NCI-H1694 (cell line): ENCODE data around the gene LRPAP1.

Experiments
- DNase-seq: peaks from one replicate; lab custom pipeline; 2025; lab: John Stamatoyannopoulos, UW

LRPAP1 gene

DNA sequence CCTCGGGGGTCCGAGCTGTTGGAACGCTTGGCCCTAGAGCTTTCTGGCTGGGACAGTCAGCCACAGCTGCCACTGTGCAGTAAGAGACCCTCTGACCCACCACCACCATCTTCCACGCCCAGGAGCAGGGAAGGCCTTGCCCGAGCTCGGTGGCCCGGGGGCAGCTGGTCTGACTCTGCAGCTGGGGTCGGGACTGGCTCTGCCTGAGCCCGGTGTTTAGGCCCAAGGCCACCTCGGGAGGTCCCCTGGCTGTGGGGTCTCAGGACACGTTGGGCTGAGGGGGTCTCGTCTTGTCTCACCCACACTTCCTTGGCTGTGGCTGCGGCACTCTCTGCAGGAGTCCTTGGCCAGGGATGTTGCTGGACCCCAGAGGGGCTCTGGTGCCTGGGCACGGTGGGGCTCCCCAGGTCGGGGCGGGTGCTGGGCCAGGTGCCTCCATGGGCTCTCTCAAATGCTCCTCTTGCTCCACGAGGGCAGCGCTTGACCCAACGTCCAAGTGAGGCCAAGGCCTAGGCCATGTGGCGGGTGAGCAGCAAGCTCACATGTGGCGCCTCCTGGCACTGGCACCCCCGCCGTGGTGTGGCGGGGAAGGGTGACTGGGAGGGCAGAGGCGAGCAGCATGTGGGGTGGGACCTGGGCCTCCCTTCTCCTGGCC lies 46.2 kb downstream of the LRPAP1 start:
- DNase-seq: no peak

- no peak for DNase-seq
Observed at GRCh38 chr4:3485011-3485791, 47.0 kb downstream of the LRPAP1 start.

GRCh38 chr4:3484057-3484973 lies 47.9 kb downstream of the LRPAP1 start:
- DNase-seq: no peak

DNA sequence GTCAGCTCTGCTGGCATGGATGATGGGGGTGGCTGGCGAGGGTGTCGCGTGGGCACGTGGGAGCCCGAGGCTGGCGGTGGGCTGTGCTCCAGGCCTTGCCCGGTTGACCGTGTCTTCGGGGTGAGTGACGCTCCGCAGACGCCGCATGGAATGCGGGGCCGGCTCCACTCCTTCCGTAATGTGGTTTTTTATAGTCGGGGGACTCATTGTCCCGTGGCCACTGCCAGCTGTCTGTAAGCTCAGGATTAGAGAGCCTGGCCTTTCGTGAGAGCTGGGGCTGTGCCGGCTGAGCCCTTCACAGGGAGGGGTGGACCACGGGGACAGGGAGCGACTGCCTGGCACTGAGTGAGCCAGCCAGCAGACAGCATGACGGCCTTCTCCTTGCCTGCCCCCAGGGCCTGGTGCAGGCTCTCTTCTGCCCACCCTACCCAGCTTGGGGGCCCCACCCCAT lies 48.7 kb downstream of the LRPAP1 start:
- DNase-seq: no peak

DNA sequence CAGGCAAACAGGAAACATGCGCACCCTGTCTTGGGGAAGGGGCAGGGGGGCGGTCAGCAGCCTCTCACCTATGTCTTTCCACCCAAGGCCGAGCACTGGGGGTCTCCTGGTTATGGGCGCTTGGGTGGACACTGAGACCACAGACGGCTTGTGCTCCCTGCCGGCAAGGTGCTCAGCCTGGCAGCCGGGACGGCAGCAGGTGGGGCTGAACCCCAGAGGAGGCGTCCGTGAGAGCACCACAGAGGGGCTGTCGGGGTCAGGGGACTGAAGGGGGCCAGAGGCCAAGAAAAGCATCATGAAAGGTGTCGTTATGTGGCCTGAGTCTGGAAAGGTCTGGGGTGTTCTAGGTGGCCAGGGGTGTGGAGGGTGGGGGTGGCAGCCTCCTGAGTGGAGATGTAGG lies 49.5 kb downstream of the LRPAP1 start:
- no peak for DNase-seq

- DNase-seq: no peak
Observed at GRCh38 chr4:3481783-3482393, 50.3 kb downstream of the LRPAP1 start.

- no peak for DNase-seq
Observed at GRCh38 chr4:3481113-3481531, 51.1 kb downstream of the LRPAP1 start.

GRCh38 chr4:3480528-3481112 lies 51.6 kb downstream of the LRPAP1 start:
- DNase-seq: peak; percentile 17

DNA sequence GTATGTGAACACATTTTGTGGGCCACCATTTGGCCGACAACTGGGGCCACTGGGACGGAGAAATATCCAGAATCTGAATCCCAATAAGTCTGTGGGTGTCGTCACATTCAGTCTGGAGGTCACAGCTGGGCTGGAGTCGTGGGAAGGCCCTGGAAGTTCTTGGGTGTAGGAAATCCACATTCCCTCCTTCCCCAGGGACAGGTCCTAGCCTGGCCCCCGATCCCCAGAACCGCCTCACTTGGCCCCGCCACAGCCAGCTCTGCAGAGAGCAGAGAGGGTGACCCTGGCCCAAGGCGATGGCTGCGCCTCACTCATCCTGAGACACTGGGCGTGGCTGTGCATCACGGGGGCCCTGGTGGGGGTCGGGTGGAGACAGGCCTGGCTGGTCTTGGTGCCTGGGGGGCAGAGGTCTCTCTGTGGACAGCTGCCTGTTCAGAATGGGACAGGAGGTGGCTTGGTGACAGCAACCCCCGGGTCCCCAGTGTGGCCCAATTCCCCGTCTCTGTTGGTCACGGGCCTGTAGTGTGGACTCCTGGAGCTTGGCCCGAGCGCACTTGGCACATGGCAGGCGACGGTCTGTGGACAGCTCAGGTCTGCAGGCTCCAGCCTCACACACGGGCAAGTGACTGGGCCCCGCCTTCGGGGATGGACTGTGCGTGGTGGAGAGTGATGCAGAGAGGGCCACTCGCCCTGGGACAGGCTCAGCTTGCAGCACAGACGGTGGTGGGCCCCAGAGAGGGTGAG lies 52.7 kb downstream of the LRPAP1 start:
- DNase-seq: no peak

- DNase-seq: no peak
Observed at GRCh38 chr4:3478446-3479357, 53.5 kb downstream of the LRPAP1 start.

DNA sequence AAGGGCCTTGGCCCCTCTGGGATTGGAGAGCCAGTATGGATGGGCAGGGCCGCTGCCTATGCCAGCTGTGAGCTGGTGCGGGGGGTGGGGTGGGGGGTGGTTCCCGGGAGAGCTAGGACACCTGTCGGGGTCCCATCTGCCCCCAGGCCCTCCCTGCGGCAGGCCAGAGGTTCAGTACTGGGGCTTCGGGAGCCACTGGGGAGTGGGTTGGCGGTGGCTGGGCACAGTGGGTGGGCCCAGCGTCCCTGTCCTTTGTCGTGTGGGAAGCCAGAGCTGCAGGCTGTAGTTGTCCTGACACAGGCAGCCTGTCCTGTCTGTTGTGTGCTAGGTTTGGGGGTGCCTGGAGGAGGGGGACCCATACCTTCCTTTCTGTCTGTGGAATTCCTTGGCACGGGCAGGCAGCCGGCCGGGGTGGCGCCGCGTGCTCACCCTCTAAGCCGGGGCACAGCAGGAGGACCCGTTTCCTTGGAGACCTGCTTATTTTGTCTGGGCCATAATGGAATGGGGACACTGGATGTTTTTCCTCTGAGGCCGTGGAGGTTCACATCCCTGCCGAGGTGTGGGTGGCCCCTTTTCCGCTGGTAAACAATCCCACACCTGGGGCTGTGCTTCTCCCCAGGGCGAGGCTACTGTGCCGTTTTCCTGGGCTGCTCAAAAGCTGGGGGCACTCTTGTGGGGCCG lies 54.3 kb downstream of the LRPAP1 start:
- DNase-seq: no peak

DNA sequence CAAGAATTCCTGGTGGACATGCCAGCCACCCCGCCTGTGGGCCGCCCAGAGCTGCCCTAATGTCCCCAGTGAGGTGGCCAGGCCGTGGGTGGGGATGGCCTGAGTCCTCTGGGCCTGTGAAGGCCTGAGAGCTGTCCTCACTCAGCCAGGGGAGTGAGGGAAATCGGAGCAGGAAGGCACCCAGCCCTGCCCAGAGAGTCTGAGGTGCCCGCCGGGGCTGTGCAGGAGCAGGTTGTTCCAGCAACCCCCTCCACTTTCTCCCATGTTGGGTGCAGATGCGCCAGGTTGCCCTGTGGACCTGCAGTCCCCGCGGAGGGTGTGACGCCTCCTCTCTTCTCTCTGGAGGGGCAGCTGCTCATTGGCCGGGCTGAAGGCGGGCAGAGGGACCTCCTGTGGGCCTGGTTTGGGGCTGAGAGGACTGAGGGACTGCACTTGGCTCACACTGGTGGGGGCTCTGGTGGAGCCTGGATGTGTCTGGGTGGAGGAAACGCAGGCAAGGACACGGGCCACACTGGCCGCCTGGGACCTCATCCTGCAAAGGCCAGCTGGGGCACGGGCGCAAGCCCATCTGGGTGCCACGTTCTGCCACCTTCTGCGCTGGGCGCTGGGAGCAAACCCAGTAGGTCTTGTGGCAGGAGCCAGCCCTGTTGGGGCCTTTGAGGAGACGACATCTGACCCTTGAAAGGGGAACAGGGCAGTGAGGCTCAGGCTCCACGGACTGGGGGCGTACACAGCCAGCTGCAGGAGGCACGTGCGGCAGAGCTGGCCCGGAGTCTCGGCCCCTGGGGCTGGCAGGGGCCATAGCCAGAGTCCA lies 55.1 kb downstream of the LRPAP1 start:
- DNase-seq: no peak

DNA sequence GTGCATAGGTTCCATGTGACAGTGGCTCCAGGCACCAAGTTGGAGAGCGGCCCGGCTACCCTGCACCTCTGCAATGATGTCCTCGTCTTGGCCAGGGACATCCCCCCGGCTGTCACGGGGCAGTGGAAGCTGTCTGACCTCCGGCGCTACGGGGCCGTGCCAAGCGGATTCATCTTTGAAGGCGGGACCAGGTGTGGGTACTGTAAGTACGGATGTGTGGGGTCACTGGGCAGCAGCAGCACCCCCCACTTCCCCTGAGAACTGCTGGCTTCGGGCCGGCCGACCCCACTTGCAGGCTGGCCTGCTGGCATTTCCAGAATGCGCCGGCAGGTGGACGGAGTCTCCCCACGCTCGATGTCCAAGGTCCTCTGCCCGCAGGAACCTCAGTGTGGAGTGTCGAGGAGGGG lies 55.9 kb downstream of the LRPAP1 start:
- DNase-seq: no peak

DNA sequence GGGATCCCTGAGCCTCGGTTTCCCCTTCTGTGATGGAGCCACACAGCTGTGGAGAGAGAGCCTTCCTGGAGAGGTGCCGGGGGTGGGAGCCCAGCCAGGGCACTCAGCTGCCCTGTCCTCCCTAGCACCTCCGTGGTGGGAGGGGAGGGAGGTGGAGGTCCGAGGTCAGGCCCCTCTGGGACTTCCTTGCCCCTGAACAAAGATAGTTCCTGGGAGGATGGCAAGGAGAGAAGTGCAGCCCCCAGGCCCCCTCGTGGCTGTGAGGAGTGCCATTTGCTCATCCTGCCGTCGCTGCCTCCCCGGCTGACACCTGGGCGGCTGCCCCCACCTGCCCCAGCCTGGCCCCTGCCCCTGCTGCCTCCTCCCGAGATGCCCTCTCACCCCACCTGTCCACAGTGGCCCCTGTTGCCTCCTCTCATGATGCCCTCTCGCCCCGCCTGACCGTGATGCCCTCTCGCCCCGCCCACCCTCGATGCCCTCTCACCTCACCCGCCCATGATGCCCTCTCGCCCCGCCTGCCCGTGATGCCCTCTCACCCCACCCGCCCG lies 56.4 kb downstream of the LRPAP1 start:
- no peak for DNase-seq

- DNase-seq: no peak
Observed at GRCh38 chr4:3475041-3475712, 57.0 kb downstream of the LRPAP1 start.

DNA sequence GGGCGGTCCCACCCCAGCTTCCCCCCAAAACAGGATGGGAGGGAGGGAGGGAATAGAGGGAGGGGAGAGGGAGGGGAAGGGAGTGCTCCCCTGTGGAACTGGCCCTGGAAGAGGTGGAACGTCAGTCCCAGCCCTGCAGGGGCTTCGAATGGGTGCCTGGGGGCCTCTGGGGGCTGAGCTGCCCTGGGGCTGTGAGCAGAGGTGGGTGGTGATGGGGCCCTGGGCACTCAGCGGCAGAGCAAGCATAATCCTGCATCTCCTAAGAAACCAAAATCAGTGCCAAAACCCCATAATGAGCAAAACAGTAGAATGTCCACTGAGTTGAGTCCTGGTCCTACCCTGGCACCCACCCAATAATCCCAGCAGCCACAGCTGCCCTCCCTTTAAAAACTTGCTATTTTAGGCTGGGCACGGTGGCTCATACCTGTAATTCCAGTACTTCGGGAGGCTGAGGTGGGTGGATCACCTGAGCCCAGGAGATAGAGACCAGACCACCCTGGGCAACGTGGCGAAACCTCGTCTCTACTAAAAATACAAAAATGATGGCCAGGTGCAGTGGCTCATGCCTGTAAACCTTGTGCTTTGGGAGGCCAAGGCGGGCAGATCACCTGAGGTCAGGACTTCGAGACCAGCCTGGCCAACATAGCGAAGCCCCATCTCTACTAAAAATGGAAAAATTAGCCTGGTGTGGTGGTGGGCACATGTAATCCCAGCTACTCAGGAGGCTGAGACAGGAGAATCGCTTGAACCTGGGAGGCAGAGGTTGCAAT lies 58.0 kb downstream of the LRPAP1 start:
- DNase-seq: no peak
